IMR-90 (cell line): ENCODE measurements around the gene OSBPL3. TPM values are rescaled to one million over a fixed set of nuclear protein-coding genes. Genes with fewer than 3 reads are reported as not detected.

ENCODE experiments used
- ATAC-seq: fragments of 200-7000 bp; cut with Tn5 transposase; 2 replicates; pipeline ENCODE4 v1.9.1; 2020; ENCODE audit warnings: low read depth, mild to moderate bottlenecking, moderate library complexity
- BruUV-seq: library from RNA; stranded (reverse); fragments of 400-500 nt; replicated peaks from 2 replicates; lab custom pipeline; 2021; lab: Mats Ljungman, UMichigan
- CTCF ChIA-PET: fragments of 300-600 bp; formaldehyde crosslinking; extraction: SDS; loops from one replicate; lab custom pipeline; 2021; ENCODE audit warnings: antibody characterized with exemption; lab: Yijun Ruan, JAX
- POLR2A ChIA-PET: fragments of 300-600 bp; sonication (Branson Sonifier 250); formaldehyde crosslinking; loops from one replicate; lab custom pipeline; 2022; ENCODE audit warnings: antibody characterized with exemption; ENCODE audit not compliant: unreplicated experiment; lab: Charles Lee
- DNase-seq: peaks from one replicate; pipeline ENCODE4 v3.0.0; 2013
- H2AFZ ChIP-seq: replicated peaks from 2 replicates; pipeline ENCODE3; 2013; ENCODE audit warnings: low read length, mild to moderate bottlenecking; ENCODE audit not compliant: poor library complexity
- H2AK5ac ChIP-seq: 2 replicates; pipeline ENCODE4 v1.6.1; 2013; ENCODE audit warnings: low read depth, low read length, inconsistent platforms
- H2AK9ac ChIP-seq: replicated peaks from 2 replicates; pipeline ENCODE3; 2013; ENCODE audit warnings: mild to moderate bottlenecking, low read depth, low read length, moderate library complexity; ENCODE audit not compliant: poor library complexity
- H2BK120ac ChIP-seq: 2 replicates; pipeline ENCODE4 v1.6.1; 2013; ENCODE audit warnings: low read depth, low read length, inconsistent platforms
- H2BK15ac ChIP-seq: 3 replicates; pipeline ENCODE4 v1.6.1; 2013; ENCODE audit warnings: low read depth, low read length, inconsistent platforms
- H2BK20ac ChIP-seq: 2 replicates; pipeline ENCODE4 v1.6.1; 2013; ENCODE audit warnings: low read depth, mild to moderate bottlenecking, inconsistent platforms, low read length, moderate library complexity
- H2BK5ac ChIP-seq: 2 replicates; pipeline ENCODE4 v1.6.1; 2013; ENCODE audit warnings: mild to moderate bottlenecking, low read depth, low read length, inconsistent platforms; ENCODE audit not compliant: poor library complexity, severe bottlenecking
- H3K14ac ChIP-seq: replicated peaks from 2 replicates; pipeline ENCODE4 v1.6.1; 2013; ENCODE audit warnings: low read depth, low read length, inconsistent platforms
- H3K18ac ChIP-seq: 2 replicates; pipeline ENCODE4 v1.6.1; 2013; ENCODE audit warnings: low read depth, low read length, control low read depth
- H3K23ac ChIP-seq: 2 replicates; pipeline ENCODE4 v1.6.1; 2013; ENCODE audit warnings: low read depth, low read length, inconsistent platforms
- H3K27ac ChIP-seq: 2 replicates; pipeline ENCODE4 v1.5.1; 2013; ENCODE audit warnings: mild to moderate bottlenecking, control low read depth, low read length; ENCODE audit not compliant: insufficient read depth
- H3K27me3 ChIP-seq: 2 replicates; pipeline ENCODE4 v1.6.1; 2013; ENCODE audit warnings: low read length; ENCODE audit not compliant: control insufficient read depth, insufficient read depth
- H3K36me3 ChIP-seq: 2 replicates; pipeline ENCODE4 v1.6.1; 2013; ENCODE audit warnings: low read length, mixed read lengths; ENCODE audit not compliant: control insufficient read depth, insufficient read depth
- H3K4ac ChIP-seq: 2 replicates; pipeline ENCODE4 v1.6.1; 2013; ENCODE audit warnings: low read depth, low read length, inconsistent platforms
- H3K4me1 ChIP-seq: 2 replicates; pipeline ENCODE4 v1.6.1; 2013; ENCODE audit warnings: low read length, mixed read lengths; ENCODE audit not compliant: control insufficient read depth, insufficient read depth
- H3K4me2 ChIP-seq: 2 replicates; pipeline ENCODE4 v1.6.1; 2013; ENCODE audit warnings: low read depth, mild to moderate bottlenecking, control low read depth, low read length, moderate library complexity
- H3K4me3 ChIP-seq: 2 replicates; pipeline ENCODE4 v1.5.1; 2013; ENCODE audit warnings: low read depth, mild to moderate bottlenecking, control low read depth, low read length, moderate library complexity; ENCODE audit not compliant: insufficient read depth
- H3K56ac ChIP-seq: 2 replicates; pipeline ENCODE4 v1.6.1; 2013; ENCODE audit warnings: low read length, inconsistent platforms; ENCODE audit not compliant: insufficient read depth; ENCODE audit errors: extremely low read depth
- H3K79me1 ChIP-seq, 2 experiments: 2 replicates each; pipeline ENCODE4 v1.6.1; 2013; ENCODE audit warnings: low read length in 2 of 2, inconsistent platforms in 1 of 2, low read depth in 1 of 2
- H3K9ac ChIP-seq: 2 replicates; pipeline ENCODE4 v1.6.1; 2013; ENCODE audit warnings: low read depth, low read length, control low read depth
- H3K9me1 ChIP-seq: 2 replicates; pipeline ENCODE4 v1.6.1; 2013; ENCODE audit warnings: low read length, inconsistent platforms; ENCODE audit not compliant: insufficient read depth
- H3K9me3 ChIP-seq: 2 replicates; pipeline ENCODE4 v1.6.1; 2013; ENCODE audit warnings: low read length; ENCODE audit not compliant: control insufficient read depth, insufficient read depth
- H4K20me1 ChIP-seq: 2 replicates; pipeline ENCODE4 v1.6.1; 2013; ENCODE audit warnings: low read length, inconsistent platforms; ENCODE audit not compliant: insufficient read depth
- H4K5ac ChIP-seq: 2 replicates; pipeline ENCODE4 v1.6.1; 2013; ENCODE audit warnings: mild to moderate bottlenecking, low read depth, low read length, control low read depth
- H4K8ac ChIP-seq, 2 experiments: 2 replicates each; pipeline ENCODE4 v1.6.1; 2013; ENCODE audit warnings: low read depth in 2 of 2, low read length in 2 of 2, control low read depth in 1 of 2, inconsistent platforms in 1 of 2
- H4K91ac ChIP-seq: 2 replicates; pipeline ENCODE4 v1.6.1; 2013; ENCODE audit warnings: low read depth, low read length, inconsistent platforms; ENCODE audit not compliant: insufficient read depth
- MAFK ChIP-seq: IDR thresholded peaks from 2 replicates; pipeline ENCODE4 v1.6.1; 2012; ENCODE audit warnings: low read depth, low read length, improper control_type of control experiment
- RAD21 ChIP-seq: IDR thresholded peaks from 2 replicates; pipeline ENCODE4 v1.6.1; 2012; ENCODE audit warnings: low read length, improper control_type of control experiment
- WGBS, 2 experiments: methylation state at CpG; one replicate each; pipeline versions ENCODE4 v1.1.5 to v1.1.7; 2013; ENCODE audit warnings: missing lambda C conversion rate in 2 of 2; ENCODE audit not compliant: insufficient read length in 1 of 2; ENCODE audit errors: extremely low coverage in 2 of 2; 5-methylcytosine and 5-hydroxymethylcytosine counted together
- dilution Hi-C: fragments of 300-500 bp; cut with HindIII; formaldehyde crosslinking; loops from one replicate; pipeline ENCODE4 v1.14.3; 2018; ENCODE audit warnings: low sequenced_read_pairs; ENCODE audit not compliant: unreplicated experiment
- in situ Hi-C: fragments of 300-500 bp; cut with MboI; formaldehyde crosslinking; loops from 3 replicates; pipeline ENCODE4 v1.14.3; 2019; ENCODE audit warnings: low sequenced_read_pairs, inconsistent platforms, mixed read lengths
- intact Hi-C: fragments of 100-400 bp; cut with micrococcal nuclease; formaldehyde crosslinking; loops from 2 replicates; pipeline ENCODE4 v1.10.0; 2022
- polyA plus RNA-seq, 3 experiments: library from polyadenylated mRNA; depleted of rRNA; stranded (reverse); fragments of >200 nt; gene quantifications; 2 replicates each; pipeline ENCODE4 v1.2.3, GENCODE V29; 2012; ENCODE audit warnings: low replicate concordance in 1 of 3
- total RNA-seq: library from RNA; depleted of rRNA; stranded (reverse); fragments of >200 nt; gene quantifications from 2 replicates; pipeline ENCODE4 v1.2.3, GENCODE V29; 2012

Gene OSBPL3
- total and polyA plus RNA-seq, 2 of the 4 experiments (the other 2 are of a cell fraction) = 18.0 to 29.9 TPM

DNA sequence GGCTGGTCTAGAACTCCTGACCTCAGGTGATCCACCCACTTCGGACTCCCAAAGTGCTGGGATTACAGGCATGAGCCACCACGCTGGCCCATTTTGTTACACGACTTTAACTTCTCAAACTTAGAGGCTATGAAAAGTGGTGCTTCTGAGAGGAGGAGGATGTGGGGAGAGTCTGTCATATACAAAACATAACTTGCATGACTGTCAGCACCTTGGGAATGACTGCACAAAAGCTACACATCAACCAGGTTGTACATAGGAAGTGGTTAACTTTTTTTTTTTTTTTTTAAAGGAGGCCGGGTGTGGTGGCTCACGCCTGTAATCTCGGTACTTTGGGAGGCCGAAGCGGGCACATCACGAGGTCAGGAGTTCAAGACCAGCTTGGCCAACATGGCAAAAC is 179.3 kb downstream of the OSBPL3 start:
- ChIA-PET CTCF (interaction anchor here (1.4 kb wide), 1 partner anchor 12 kb away, joined by 7 read pairs; no protein-coding TSS in a partner anchor), POLR2A (no interaction called here)
- H3K18ac ChIP-seq = no peak overlapping the region
- no peaks in the 10 kb centered on the region for H3K9me1 ChIP-seq
- H3K4me3 ChIP-seq = no peak overlapping the region
- ATAC-seq (no peak), DNase-seq (no peak)
- no peak overlapping the region for H2AFZ ChIP-seq
- H4K20me1 ChIP-seq = no peaks in the 10 kb centered on the region
- no peaks in the 10 kb centered on the region for H3K27me3 ChIP-seq
- no peak overlapping the region for H2BK120ac ChIP-seq
- peaks cover 4% of the 10 kb centered on the region; the same call in 1 of the 2 replicates for H3K4me1 ChIP-seq
- intact Hi-C loops (loop anchor here (10.0 kb wide), 1 partner anchor 96 kb away; no protein-coding TSS in a partner anchor), in situ Hi-C loops (no loop called here), dilution Hi-C loops (loop anchor here (25.0 kb wide), 1 partner anchor 287 kb away; no protein-coding TSS in a partner anchor)
- no peak overlapping the region for H2AK9ac ChIP-seq
- H3K4ac ChIP-seq = no peak overlapping the region
- H4K91ac ChIP-seq = no peak overlapping the region
- TF ChIP-seq MAFK (no peak), RAD21 (no peak)
- H3K9ac ChIP-seq = no peak overlapping the region
- no peak overlapping the region for H3K14ac ChIP-seq
- H3K36me3 ChIP-seq = peaks cover 10% of the 10 kb centered on the region
- no peak overlapping the region for H2BK20ac ChIP-seq
- H4K8ac ChIP-seq = no peak overlapping the region
- no peak overlapping the region for H3K27ac ChIP-seq
- no TSS peak for BruUV-seq
- H3K23ac ChIP-seq = no peak overlapping the region
- no CpG with 5 or more reads among the region's 9 CpGs for WGBS, 2 experiments
- H3K4me2 ChIP-seq = no peak overlapping the region
- H2BK5ac ChIP-seq = no peak overlapping the region
- no peak overlapping the region for H3K56ac ChIP-seq
- H2BK15ac ChIP-seq = no peak overlapping the region
- H4K5ac ChIP-seq = no peak overlapping the region
- H2AK5ac ChIP-seq = no peak overlapping the region
- no peaks in the 10 kb centered on the region for H3K79me1 ChIP-seq
- H3K9me3 ChIP-seq = no peaks in the 10 kb centered on the region
